AG09319 (cell line): ENCODE results near the gene STMND1.
"Not testable (repeated sequence)": the region's sequence is repeated elsewhere in the genome, so short reads cannot be mapped to it uniquely, and the experiment has no call there.

Experiments used
- DNase-seq: peaks from one replicate; pipeline ENCODE4 v3.0.0-alpha.2; 2010; ENCODE audit warnings: low read depth; ENCODE audit errors: extremely low read depth
- TF ChIP-seq, protein P1 (sequence below): IDR thresholded peaks from 2 replicates; pipeline ENCODE4 v1.5.1; 2011; ENCODE audit warnings: low read depth, mild to moderate bottlenecking, inconsistent platforms, low read length, moderate library complexity

STMND1 gene

DNA sequence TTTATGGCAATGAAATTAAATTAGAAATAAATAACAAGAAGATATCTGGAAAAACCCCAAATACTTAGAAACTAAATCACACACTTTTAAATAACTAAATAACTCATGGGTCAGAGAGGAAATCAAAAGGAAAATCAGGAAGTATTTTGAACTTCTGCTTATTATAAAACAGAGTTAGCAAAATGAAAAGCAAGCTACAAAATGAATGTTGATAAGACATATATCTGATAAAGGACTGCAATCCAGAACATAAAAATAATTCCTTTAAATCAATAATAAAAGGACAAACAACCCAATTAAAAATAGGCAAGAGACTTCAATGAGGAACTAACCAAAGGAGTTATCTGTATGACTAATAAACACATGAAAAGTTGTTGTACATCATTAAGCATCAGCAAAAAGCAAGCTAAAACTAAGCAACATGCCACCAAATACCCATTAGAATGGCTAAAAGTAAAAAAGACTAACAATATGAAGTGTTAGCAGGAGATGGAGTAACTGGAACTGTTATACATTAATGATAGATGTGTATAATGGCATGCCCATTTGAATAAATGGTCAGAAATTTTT, 38.9 kb upstream of the STMND1 start:
- DNase-seq = no peak
- TF ChIP-seq, protein P1, sequence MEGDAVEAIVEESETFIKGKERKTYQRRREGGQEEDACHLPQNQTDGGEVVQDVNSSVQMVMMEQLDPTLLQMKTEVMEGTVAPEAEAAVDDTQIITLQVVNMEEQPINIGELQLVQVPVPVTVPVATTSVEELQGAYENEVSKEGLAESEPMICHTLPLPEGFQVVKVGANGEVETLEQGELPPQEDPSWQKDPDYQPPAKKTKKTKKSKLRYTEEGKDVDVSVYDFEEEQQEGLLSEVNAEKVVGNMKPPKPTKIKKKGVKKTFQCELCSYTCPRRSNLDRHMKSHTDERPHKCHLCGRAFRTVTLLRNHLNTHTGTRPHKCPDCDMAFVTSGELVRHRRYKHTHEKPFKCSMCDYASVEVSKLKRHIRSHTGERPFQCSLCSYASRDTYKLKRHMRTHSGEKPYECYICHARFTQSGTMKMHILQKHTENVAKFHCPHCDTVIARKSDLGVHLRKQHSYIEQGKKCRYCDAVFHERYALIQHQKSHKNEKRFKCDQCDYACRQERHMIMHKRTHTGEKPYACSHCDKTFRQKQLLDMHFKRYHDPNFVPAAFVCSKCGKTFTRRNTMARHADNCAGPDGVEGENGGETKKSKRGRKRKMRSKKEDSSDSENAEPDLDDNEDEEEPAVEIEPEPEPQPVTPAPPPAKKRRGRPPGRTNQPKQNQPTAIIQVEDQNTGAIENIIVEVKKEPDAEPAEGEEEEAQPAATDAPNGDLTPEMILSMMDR = no peak

DNA sequence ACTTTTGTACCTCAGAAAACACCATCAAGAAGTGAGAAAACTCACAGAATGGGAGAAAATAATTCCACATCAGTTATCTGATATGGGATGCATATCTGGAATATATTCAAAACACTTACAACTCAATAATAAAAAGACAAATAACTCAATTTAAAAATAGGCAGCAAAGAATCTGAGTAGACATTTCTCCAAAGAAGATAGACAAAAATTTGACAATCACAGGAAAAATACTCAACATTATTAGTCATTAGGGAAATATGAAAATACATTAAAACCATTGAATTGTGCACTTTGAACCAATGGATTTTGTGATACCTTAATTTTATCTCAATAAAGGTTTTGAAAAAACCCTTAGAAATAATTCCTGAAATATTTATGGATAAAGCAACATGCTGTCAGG, 36.9 kb upstream of the STMND1 start:
- TF ChIP-seq, protein P1 = no peak
- DNase-seq = no peak

DNA sequence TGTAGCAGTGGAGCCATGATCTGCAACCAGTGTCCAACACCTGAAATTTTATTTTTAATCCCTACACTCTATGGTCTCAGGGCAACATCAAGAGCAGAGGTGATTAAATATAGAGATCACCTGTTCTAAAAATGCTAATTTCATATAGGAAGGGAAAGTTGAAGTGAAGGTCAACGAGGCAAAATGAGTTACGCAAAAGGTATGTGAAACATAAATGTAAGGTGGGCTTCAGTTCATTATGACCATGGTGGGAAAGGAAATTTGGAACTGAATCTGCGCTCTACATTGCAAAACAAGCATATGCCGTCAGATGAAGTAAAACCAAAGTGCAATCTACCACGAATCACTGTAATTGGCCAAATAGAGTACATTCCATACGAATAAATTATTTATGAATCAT, 35.2 kb upstream of the STMND1 start:
- no peak for DNase-seq

DNA sequence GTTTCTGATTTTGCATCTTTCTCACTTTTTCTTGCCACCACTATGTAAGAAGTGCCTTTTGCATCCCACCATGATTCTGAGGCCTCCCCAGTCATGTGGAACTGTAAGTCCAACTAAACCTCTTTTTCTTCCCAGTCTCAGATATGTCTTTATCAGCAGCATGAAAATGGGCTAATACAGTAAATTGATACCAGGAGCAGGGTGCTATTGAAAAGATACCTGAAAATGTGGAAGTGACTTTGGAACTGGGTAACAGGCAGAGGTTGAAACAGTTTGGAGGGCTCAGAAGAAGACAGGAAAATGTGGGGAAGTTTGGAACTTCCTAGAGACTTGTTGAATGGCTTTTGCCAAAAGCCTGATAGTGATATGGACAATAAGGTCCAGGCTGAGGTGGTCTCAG, 32.9 kb upstream of the STMND1 start:
- not testable (repeated sequence) for DNase-seq

More for the DNA sequence above, 35.2 kb upstream of the STMND1 start:
- TF ChIP-seq, protein P1 = no peak

DNA sequence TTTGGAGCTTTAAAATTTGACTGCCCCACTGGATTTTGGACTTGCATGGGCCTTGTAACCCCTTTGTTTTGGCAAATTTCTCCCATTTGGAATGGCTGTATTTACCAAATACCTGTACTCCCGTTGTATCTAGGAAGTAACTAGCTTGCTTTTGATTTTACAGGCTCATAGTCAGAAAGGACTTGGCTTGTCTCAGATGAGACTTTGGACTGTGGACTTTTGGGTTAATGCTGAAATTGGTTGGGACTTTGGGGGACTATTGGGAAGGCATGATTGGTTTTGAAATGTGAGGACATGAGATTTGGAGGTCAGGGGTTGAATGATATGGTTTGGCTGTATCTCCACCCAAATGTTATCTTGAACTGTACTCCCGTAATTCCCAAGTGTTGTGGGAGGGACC, 31.4 kb upstream of the STMND1 start:
- not testable (repeated sequence) for DNase-seq

DNA sequence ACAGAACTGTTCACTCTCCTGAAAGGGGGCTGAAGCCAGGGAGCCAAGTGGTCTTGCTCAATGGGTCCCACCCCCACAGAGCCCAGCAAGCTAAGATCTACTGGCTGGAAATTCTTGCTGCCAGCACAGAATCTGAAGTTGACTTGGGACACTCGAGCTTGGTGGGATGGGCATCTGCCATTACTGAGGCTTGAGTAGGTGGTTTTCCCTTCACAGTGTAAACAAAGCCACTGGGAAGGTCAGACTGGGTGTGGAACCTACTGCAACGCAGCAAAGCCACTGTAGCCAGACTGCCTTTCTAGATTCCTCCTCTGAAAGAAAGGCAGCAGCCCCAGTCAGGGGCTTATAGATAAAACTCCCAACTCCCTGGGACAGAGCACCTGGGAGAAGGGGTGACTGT, 28.3 kb upstream of the STMND1 start:
- not testable (repeated sequence) for DNase-seq

DNA sequence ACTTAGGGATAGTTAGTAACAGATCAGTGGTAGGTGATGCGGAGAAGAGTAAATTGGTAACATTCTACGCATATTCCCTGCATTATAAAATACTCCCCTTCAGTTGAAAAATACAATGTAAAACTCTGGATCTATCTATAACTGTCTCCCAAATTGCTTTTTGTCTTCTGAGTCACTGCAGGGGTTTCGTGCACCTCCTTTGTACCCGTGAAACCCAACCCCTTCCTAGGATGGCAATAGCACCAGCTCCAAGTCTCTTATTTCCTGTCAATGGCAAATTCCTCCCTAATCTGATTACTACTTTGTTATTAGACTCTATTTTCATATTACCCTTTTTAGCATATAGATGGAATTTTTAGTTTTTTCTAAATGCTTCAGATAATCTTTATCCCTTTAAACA, 20.6 kb upstream of the STMND1 start:
- TF ChIP-seq, protein P1 = no peak
- DNase-seq = no peak

DNA sequence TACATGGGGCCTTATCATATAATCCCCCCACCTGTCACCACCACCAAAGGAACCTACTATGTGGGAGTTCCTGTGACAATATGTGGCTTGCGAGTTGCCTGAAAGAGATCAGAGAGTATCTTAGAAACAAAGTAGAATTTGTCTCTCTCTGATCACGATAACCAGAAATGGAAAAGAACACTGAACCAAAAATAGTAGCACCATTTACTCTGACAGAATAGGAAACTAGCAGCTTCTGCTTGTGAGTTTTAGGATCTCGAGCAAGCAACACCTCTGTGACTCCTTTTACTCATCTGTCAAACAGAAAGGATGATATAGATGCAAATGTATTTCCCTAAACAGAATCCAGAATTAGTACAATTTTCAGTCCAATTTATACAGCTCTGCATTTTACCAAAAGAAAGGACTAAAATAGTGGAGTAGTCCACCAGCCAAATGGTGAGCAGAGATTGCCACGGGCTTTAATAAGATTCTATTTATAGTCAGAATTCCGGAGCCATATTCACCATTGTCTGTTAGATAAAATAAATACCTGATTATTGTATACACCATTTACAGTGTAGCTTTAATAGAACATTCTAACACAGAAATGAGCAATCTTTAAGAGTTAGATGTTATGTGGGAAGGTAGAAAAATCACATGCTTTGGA, 19.9 kb upstream of the STMND1 start:
- no peak for DNase-seq
- TF ChIP-seq, protein P1 = no peak

DNA sequence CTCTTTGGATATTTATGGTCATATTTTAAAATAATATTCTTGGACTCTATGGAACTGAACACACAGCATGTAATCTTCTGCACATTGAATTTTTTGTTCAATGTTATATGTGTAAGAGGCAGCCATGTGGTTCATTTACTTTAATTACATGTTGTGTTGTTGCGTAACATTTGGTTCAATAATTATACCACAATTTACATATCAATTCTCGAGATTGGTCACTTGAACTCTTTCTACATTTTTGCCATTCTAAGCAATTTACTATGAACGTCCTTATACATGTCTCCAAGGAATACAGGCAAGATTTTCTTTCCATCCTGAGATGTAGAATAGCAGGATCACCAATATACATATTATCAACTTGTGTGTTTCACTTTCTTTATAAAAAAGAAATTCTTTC, 18.5 kb upstream of the STMND1 start:
- DNase-seq = no peak
- TF ChIP-seq, protein P1 = no peak
